Left lung (tissue), 10 donors: ENCODE results near the gene TMEM114. TPM values are rescaled to one million over a fixed set of nuclear protein-coding genes. Genes with fewer than 3 reads are reported as not detected.
"Not testable (repeated sequence)": the region's sequence is repeated elsewhere in the genome, so short reads cannot be mapped to it uniquely, and the experiment has no call there.

Source experiments
- ATAC-seq: fragments of 200-7000 bp; cut with Tn5 transposase; one replicate; pipeline ENCODE4 v1.9.1; 2020; ENCODE audit warnings: moderate library complexity
- DNase-seq, 4 donors: peaks; one replicate each; pipeline ENCODE4 v3.0.0-alpha.2; 2013 to 2020
- H3K27ac ChIP-seq, 2 donors: fragments of 200-600 bp; sonication (generic) in 1 of 2; one replicate each; pipeline versions ENCODE4 v1.5.0 to v1.8.0; 2020 to 2021
- H3K27me3 ChIP-seq, 2 donors: fragments of 200-600 bp; sonication (generic) in 1 of 2; one replicate each; pipeline versions ENCODE4 v1.5.0 to v1.8.0; 2020 to 2021
- H3K36me3 ChIP-seq, 2 donors: fragments of 200-600 bp; sonication (generic) in 1 of 2; one replicate each; pipeline versions ENCODE4 v1.5.0 to v1.8.0; 2020 to 2021
- H3K4me1 ChIP-seq, 2 donors: fragments of 200-600 bp; one replicate each; pipeline ENCODE4 v1.8.0; 2021
- H3K4me3 ChIP-seq, 2 donors: fragments of 200-600 bp; sonication (generic) in 1 of 2; one replicate each; pipeline versions ENCODE4 v1.5.0 to v1.8.0; 2020 to 2021; ENCODE audit warnings: mild to moderate bottlenecking in 1 of 2
- H3K9me3 ChIP-seq, 2 donors: fragments of 200-600 bp; sonication (generic) in 1 of 2; one replicate each; pipeline versions ENCODE4 v1.5.0 to v1.8.0; 2020 to 2021
- CTCF ChIP-seq, 2 donors: fragments of 200-600 bp; sonication (generic) in 1 of 2; IDR thresholded peaks; one replicate each; pipeline versions ENCODE4 v1.5.0 to v1.8.0; 2021; ENCODE audit warnings: antibody characterized with exemption in 2 of 2
- intact Hi-C, 2 donors: fragments of 100-400 bp; cut with DNase I; formaldehyde crosslinking; loops; one replicate each; pipeline versions ENCODE4 v1.11.2 to v1.14.2; 2022
- polyA plus RNA-seq, 6 donors: library from polyadenylated mRNA; unstranded; fragments of 120-200 nt; gene quantifications; one replicate each; pipeline ENCODE4 v1.2.1, GENCODE V29; 2013; ENCODE audit not compliant: insufficient read length in 6 of 6
- total RNA-seq, 2 donors: library from RNA; stranded (reverse); fragmentation: NEBNext Ultra II Directional; extraction: Animal tissue kit (Norgen Biotek cat#: 25700); gene quantifications; one replicate each; pipeline ENCODE4 v1.2.1, GENCODE V29; 2021
- donor health status: DM: no; HTN: yes; CAD: no.
- donor health status: DM: no; HTN: no; CAD: no.

TMEM114 gene
- total and polyA plus RNA-seq, 8 donors: not detected

DNA sequence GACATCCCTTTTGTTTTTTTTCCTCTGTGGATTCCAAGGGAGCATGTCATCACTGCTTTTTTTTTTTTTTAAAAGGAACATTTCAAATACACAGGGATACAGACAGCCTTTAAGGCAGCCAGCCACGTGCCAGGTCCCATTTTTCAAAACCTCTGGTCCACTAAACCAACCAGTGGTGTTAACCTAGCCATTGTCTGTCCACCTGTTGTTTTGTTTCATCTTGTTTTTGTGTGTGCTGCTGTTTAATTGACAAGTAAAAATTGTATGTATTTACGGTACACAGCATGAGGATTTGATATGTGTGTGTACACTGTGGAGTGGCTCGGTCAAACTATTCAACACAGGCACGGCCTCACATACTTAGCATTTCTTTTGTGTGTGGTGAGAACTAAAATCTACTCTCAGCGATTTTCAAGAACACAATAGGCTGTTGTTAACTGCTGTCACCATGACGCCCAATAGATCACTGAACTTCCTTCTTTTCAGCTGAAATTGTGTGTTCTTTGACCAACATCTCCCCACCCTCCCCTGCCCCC lies 19.2 kb downstream of the TMEM114 start:
- Histone ChIP-seq H3K27ac (no peak overlapping the region), H3K9me3 (no peaks in the 10 kb centered on the region), H3K36me3 (no peaks in the 10 kb centered on the region), H3K4me1 (no peaks in the 10 kb centered on the region), H3K4me3 (no peak overlapping the region), H3K27me3 (peaks cover 5 to 75% of the 10 kb centered on the region in 2 donors)
- ATAC-seq (peak; percentile 37), DNase-seq (no peak)
- TF ChIP-seq CTCF (IDR thresholded peaks at IDR 0.05): no peak
- intact Hi-C loops: loop anchor here in 1 of 2 donors (10.0 kb wide), 1 partner anchor 64 kb away; no protein-coding TSS in a partner anchor

GRCh38 chr16:8570393-8570792 lies 19.9 kb downstream of the TMEM114 start:
- ATAC-seq, H3K27ac ChIP-seq, H3K4me3 ChIP-seq, DNase-seq, H3K9me3 ChIP-seq, H3K36me3 ChIP-seq, H3K4me1 ChIP-seq: not testable (repeated sequence)
- H3K27me3 ChIP-seq: peaks cover 5 to 67% of the 10 kb centered on the region in 2 donors
- intact Hi-C loops: loop anchor here in 1 of 2 donors (10.0 kb wide), 1 partner anchor 64 kb away; no protein-coding TSS in a partner anchor

GRCh38 chr16:8569650-8570346 lies 20.5 kb downstream of the TMEM114 start:
- no peak for TF ChIP-seq CTCF (IDR thresholded peaks at IDR 0.05)
- DNase-seq (no peak), ATAC-seq (no peak)
- intact Hi-C loops: loop anchor here in 1 of 2 donors (5.0 to 10.0 kb wide), 2 partner anchors 65 to 308 kb away; no protein-coding TSS in a partner anchor
- no peaks in the 10 kb centered on the region for H3K4me1 ChIP-seq
- no peak overlapping the region for H3K4me3 ChIP-seq
- H3K27me3 ChIP-seq: peaks cover 5 to 61% of the 10 kb centered on the region in 2 donors
- H3K9me3 ChIP-seq: no peaks in the 10 kb centered on the region
- no peaks in the 10 kb centered on the region for H3K36me3 ChIP-seq
- no peak overlapping the region for H3K27ac ChIP-seq

GRCh38 chr16:8568231-8568617 lies 22.1 kb downstream of the TMEM114 start:
- no peak overlapping the region for H3K4me3 ChIP-seq
- H3K36me3 ChIP-seq: no peaks in the 10 kb centered on the region
- intact Hi-C loops: loop anchor here in 1 of 2 donors (5.0 kb wide), 1 partner anchor 309 kb away; no protein-coding TSS in a partner anchor
- no peak overlapping the region for H3K27ac ChIP-seq
- DNase-seq (no peak), ATAC-seq (no peak)
- peaks cover 5 to 51% of the 10 kb centered on the region in 2 donors for H3K27me3 ChIP-seq
- no peak for TF ChIP-seq CTCF (IDR thresholded peaks at IDR 0.05)
- no peaks in the 10 kb centered on the region for H3K4me1 ChIP-seq
- H3K9me3 ChIP-seq: no peaks in the 10 kb centered on the region

DNA sequence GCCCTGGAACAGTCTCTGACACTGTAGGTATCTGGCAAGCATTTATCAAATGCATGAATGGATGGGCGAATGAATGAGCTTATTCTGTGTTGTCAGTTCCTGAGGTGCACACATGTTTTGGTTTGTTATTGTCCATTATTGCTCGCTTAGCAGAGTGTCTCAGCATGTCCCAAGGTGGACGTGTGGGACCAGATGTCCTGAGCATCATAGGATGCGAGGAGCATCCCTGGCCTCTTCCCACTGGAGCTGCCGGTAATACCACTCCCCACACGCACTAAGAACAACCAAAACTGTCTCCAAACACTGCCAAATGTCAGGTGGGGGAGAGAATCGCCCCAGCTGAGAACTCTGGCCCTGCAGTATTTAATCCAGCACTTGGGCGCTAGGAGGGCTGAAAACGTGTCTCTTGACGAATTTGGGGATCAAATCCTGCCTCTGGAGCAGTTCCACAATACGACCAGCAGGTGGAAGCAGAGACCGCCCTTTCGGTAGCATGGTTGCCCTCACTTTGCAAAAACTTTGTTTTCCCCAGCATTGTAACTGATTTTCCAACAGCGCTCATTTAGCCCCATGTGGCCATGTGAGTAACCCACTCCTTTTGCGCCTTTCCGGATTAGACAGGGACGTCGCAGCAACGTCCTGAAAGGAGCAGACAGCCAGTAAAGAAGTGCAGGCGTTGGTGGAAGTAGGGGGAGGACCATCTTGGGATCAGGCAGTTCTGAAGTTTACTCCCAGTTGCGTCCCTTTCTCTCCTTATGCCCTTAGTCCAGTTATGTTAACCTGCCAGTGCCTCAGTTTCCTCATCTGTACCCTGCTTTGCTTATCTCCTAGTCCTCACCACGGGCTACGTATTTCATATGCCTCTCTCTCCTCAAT lies 22.7 kb downstream of the TMEM114 start:
- peak; percentile 94 to 96 for TF ChIP-seq CTCF (IDR thresholded peaks at IDR 0.05)
- DNase-seq: peak in 3 of 4 donors; percentile 63 to 87 (median 75)
- intact Hi-C loops: loop anchor here in 1 of 2 donors (5.0 kb wide), 1 partner anchor 310 kb away; no protein-coding TSS in a partner anchor
- ATAC-seq: peak; percentile 97
- H3K9me3 ChIP-seq: no peaks in the 10 kb centered on the region
- H3K27me3 ChIP-seq: peaks cover 5 to 45% of the 10 kb centered on the region in 2 donors
- no peaks in the 10 kb centered on the region for H3K36me3 ChIP-seq
- H3K4me1 ChIP-seq: no peaks in the 10 kb centered on the region
- H3K27ac ChIP-seq: no peak overlapping the region
- H3K4me3 ChIP-seq: no peak overlapping the region
